Heart right ventricle (tissue), 16 donors: ENCODE data around the gene PPIL6. TPM values are rescaled to one million over a fixed set of nuclear protein-coding genes. Genes with fewer than 3 reads are reported as not detected.

Experiments
- ATAC-seq, 8 donors: fragments of 200-7000 bp; cut with Tn5 transposase; one replicate each; pipeline ENCODE4 v1.9.1; 2020; ENCODE audit warnings: mild to moderate bottlenecking in 8 of 8, moderate library complexity in 8 of 8, moderate number of reproducible peaks in 1 of 8
- DNase-seq, 2 donors: peaks; one replicate each; pipeline ENCODE4 v3.0.0-alpha.2; 2020
- H3K27ac ChIP-seq, 10 donors: fragments of 200-600 bp; sonication (generic) in 2 of 10; one replicate each; pipeline versions ENCODE4 v1.5.0 to v1.8.0; 2020 to 2022; ENCODE audit warnings: mild to moderate bottlenecking in 3 of 10
- H3K27me3 ChIP-seq, 7 donors: fragments of 200-600 bp; one replicate each; pipeline ENCODE4 v1.8.0; 2021 to 2022; ENCODE audit warnings: mild to moderate bottlenecking in 2 of 7
- H3K36me3 ChIP-seq, 9 donors: fragments of 200-600 bp; sonication (generic) in 1 of 9; one replicate each; pipeline versions ENCODE4 v1.5.0 to v1.8.0; 2020 to 2022; ENCODE audit warnings: mild to moderate bottlenecking in 2 of 9
- H3K4me1 ChIP-seq, 9 donors: fragments of 200-600 bp; sonication (generic) in 1 of 9; one replicate each; pipeline versions ENCODE4 v1.5.0 to v1.8.0; 2020 to 2022; ENCODE audit warnings: mild to moderate bottlenecking in 4 of 9
- H3K4me3 ChIP-seq, 10 donors: fragments of 200-600 bp; sonication (generic) in 2 of 10; one replicate each; pipeline versions ENCODE4 v1.5.0 to v1.8.0; 2020 to 2022; ENCODE audit warnings: mild to moderate bottlenecking in 7 of 10, moderate library complexity in 2 of 10
- H3K9me3 ChIP-seq, 11 donors: fragments of 200-600 bp in 10 of 11; sonication (generic) in 2 of 11; one replicate each; pipeline versions ENCODE4 v1.5.0 to v1.8.0; 2013 to 2022; ENCODE audit warnings: mild to moderate bottlenecking in 2 of 11, control low read depth in 1 of 11, moderate library complexity in 1 of 11
- WGBS, 2 donors: extraction: QIAGEN DNeasy Blood & Tissue Kit; methylation state at CpG; one replicate each; pipeline ENCODE4 v1.1.7; 2013; ENCODE audit warnings: inconsistent platforms in 1 of 2; 5-methylcytosine and 5-hydroxymethylcytosine counted together
- intact Hi-C, 10 donors: fragments of 100-400 bp; cut with DNase I; formaldehyde crosslinking; loops; one replicate each; pipeline versions ENCODE4 v1.11.1 to v1.14.2; 2022
- long read RNA-seq, 3 donors: library from polyadenylated mRNA; unstranded; transcript quantifications; one replicate each; pipeline ENCODE4 v2.0.0, GENCODE V29; 2020 to 2021
- polyA plus RNA-seq, 2 donors: library from polyadenylated mRNA; stranded (reverse); fragments of 200-250 nt; gene quantifications; one replicate each; pipeline ENCODE4 v1.2.3, GENCODE V29; 2013
- total RNA-seq, 10 donors: library from RNA; stranded (reverse); fragmentation: NEBNext Ultra II Directional in 3 of 10; extraction: Animal tissue kit (Norgen Biotek cat#: 25700) in 3 of 10; gene quantifications; one replicate each; pipeline versions ENCODE4 v1.2.1 to v1.2.4, GENCODE V29; 2021 to 2023
- TF ChIP-seq, protein P1 (sequence below), 9 donors: fragments of 200-600 bp; sonication (generic) in 2 of 9; IDR thresholded peaks; one replicate each; pipeline versions ENCODE4 v1.5.0 to v1.8.0; 2021 to 2022; ENCODE audit warnings: antibody characterized with exemption in 9 of 9, mild to moderate bottlenecking in 5 of 9, moderate library complexity in 1 of 9
- donor health status: Arrhythmogenic right ventricular cardiomyopathy.
- donor health status: ischemic (EF 13 %, LVEDD 7.1; RV severe dilation, severe dysfunction).
- donor health status: healthy with polysubstance abuse.
- donor health status: DM: no; HTN: yes; CAD: no.
- donor health status: DM: no; HTN: no; CAD: no.
- donor health status: ischemic (EF 25% LVEDD 6.9; RV normal size, moderate dysfunction).
- donor health status: ischemic (EF 25% LVEDD 5.7; RV mildly dilated, moderate dysfunction).
- donor health status: healthy.
- donor health status: DM: yes; HTN: yes; CAD: no.
- donor health status: Ischemic cardiomyopathy.
- donor health status: ischemic (EF 35%, LVEDD 5.7; RV mildly dilated, moderate dysfunction).
- donor health status: nonischemic (EF 11% LVEDD 7.7; RV severe dilation, severe dysfunction).
- donor health status: DM: yes; HTN: yes; CAD: no.
- donor health status: PGD.
- donor health status: ischemic (EF 29% LVEDD 5.4; RV normal size, mild dysfunction).
- donor health status: nonischemic (EF 23%, LVEDD 6.1; RV moderate dilation, normal function).

The PPIL6 gene
- total RNA-seq (1 to 10 TPM; 1.4 to 5.2 (median 3.0) TPM), polyA plus RNA-seq (1 to 10 TPM in 1 of 2 donors, under 1 TPM in 1; 0.44 to 2.0 TPM)
- long read RNA-seq, donor 1, full-length matches to known transcripts: 2 of 4 reads
- long read RNA-seq, donor 1, partial matches to known transcripts: 0 of 4 reads
- long read RNA-seq, donor 1, other reads (novel, unspliced or antisense): 2 of 4 reads
- long read RNA-seq, donor 2, full-length matches to known transcripts: 7 of 7 reads
- long read RNA-seq, donor 2, partial matches to known transcripts: 0 of 7 reads
- long read RNA-seq, donor 2, other reads (novel, unspliced or antisense): 0 of 7 reads
- long read RNA-seq, donor 3, full-length matches to known transcripts: 5 of 12 reads
- long read RNA-seq, donor 3, partial matches to known transcripts: 0 of 12 reads
- long read RNA-seq, donor 3, other reads (novel, unspliced or antisense): 7 of 12 reads

DNA sequence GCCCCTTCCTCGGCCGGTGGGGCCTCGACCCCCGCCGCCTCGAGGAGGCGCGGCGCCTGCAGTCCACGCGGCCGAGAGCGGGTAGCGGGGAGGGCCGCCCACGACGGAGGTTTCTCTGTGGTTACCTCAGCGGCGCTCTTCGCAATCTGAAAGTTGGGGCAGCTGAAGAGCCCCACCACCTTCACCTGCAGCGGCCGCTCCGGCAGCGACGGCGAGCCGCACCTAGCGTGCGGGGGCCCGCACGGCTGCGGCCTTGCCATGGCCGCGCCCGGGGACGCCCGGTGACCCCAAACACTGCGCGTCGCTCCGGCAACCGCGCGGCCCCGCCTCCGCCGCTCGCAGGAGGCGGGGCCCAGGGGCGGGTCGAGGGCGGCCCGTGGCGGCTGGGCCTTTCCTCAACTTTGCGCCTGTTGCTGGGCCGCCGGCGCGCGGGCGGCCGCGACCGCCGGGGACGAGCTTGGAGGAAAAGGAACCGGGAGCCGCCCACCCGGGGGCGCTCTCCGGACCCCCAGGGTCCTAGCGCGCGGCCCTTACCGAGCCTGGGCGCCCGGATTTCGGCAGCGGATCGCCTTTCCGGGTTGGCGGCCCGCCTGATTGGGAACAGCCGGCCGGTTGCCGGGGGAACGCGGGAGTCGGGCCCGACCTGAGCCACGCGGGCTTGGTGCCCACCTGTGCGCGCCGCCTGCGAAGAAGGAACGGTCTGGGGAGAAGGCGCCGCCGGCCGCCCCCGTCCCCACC, at the start of gene PPIL6, which contains the start of gene SMPD2:
TSS of gene PPIL6 (minus strand) at position 298 of the 738 bp plus-strand sequence. CDS start at position 260, 38 bp downstream.
TSS of gene SMPD2 (plus strand) at position 394 of the 738 bp plus-strand sequence. CDS start 398 bp downstream, outside the sequence.
- Histone ChIP-seq H3K9me3 (no peaks in the 10 kb centered on the region), H3K27me3 (no peaks in the 10 kb centered on the region), H3K36me3 (peaks cover 0 to 30% (median 0%) of the 10 kb centered on the region in 9 donors), H3K27ac (peak within 1 kb of the TSS; percentile 10 to 94 (median 86)), H3K4me1 (peaks cover 9 to 27% (median 15%) of the 10 kb centered on the region in 9 donors), H3K4me3 (peak within 1 kb of the TSS; percentile 65 to 97 (median 88))
- TF ChIP-seq, protein P1, sequence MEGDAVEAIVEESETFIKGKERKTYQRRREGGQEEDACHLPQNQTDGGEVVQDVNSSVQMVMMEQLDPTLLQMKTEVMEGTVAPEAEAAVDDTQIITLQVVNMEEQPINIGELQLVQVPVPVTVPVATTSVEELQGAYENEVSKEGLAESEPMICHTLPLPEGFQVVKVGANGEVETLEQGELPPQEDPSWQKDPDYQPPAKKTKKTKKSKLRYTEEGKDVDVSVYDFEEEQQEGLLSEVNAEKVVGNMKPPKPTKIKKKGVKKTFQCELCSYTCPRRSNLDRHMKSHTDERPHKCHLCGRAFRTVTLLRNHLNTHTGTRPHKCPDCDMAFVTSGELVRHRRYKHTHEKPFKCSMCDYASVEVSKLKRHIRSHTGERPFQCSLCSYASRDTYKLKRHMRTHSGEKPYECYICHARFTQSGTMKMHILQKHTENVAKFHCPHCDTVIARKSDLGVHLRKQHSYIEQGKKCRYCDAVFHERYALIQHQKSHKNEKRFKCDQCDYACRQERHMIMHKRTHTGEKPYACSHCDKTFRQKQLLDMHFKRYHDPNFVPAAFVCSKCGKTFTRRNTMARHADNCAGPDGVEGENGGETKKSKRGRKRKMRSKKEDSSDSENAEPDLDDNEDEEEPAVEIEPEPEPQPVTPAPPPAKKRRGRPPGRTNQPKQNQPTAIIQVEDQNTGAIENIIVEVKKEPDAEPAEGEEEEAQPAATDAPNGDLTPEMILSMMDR (IDR thresholded peaks at IDR 0.05): peak; percentile 8 to 67 (median 44)
- intact Hi-C loops: loop anchor here in 5 of 10 donors (1.0 to 5.0 kb wide), 6 partner anchors 42 to 252 kb away; partner anchors contain the start of genes CD164 (in 4 of the 5), ZBTB24 (in 2 of the 5), AK9 (in 1 of the 5) and FIG4 (in 1 of the 5)
- 0% methylated on average over 90 to 101 of the region's 102 CpGs for WGBS, 2 donors
- ATAC-seq: peak; percentile 90 to 97 (median 95)
- peak; percentile 90 to 92 for DNase-seq

- H3K4me3 ChIP-seq: no peak overlapping the region
- intact Hi-C loops: loop anchor here in 2 of 10 donors (10.0 kb wide), 2 partner anchors 103 to 1533 kb away; partner anchors contain the start of genes CD164 (in 1 of the 2) and SEC63 (in 1 of the 2)
- no peak for ATAC-seq
These were observed 47.6 kb upstream of the PPIL6 start for GRCh38 chr6:109488001-109488400.

GRCh38 chr6:109486068-109486467, 45.6 kb upstream of the PPIL6 start:
- no peak for ATAC-seq
- intact Hi-C loops: loop anchor here in 2 of 10 donors (10.0 kb wide), 2 partner anchors 101 to 1531 kb away; partner anchors contain the start of genes CD164 (in 1 of the 2) and SEC63 (in 1 of the 2)
- Histone ChIP-seq H3K4me1 (peaks cover 4 to 23% (median 16%) of the 10 kb centered on the region in 9 donors), H3K4me3 (no peak overlapping the region), H3K27me3 (no peaks in the 10 kb centered on the region), H3K9me3 (no peaks in the 10 kb centered on the region), H3K27ac (no peak overlapping the region), H3K36me3 (peaks cover 0 to 9% (median 0%) of the 10 kb centered on the region in 9 donors)
- DNase-seq: no peak
- TF ChIP-seq, protein P1 (IDR thresholded peaks at IDR 0.05): no peak
- WGBS, 2 donors: 91 to 92% methylated on average over 1 of the region's 1 CpG

More at GRCh38 chr6:109488001-109488400, 47.6 kb upstream of the PPIL6 start:
- H3K9me3 ChIP-seq: no peaks in the 10 kb centered on the region
- TF ChIP-seq, protein P1 (IDR thresholded peaks at IDR 0.05): no peak
- H3K27me3 ChIP-seq: no peaks in the 10 kb centered on the region
- peaks cover 0 to 7% (median 0%) of the 10 kb centered on the region in 9 donors for H3K4me1 ChIP-seq
- H3K27ac ChIP-seq: no peak overlapping the region
- no peak for DNase-seq
- no peaks in the 10 kb centered on the region for H3K36me3 ChIP-seq
